Right ventricle myocardium superior (tissue), 1 donor: ENCODE results near the gene SNTG2. TPM values are rescaled to one million over a fixed set of nuclear protein-coding genes. Genes with fewer than 3 reads are reported as not detected.
A peak's percentile ranks its signal among the peaks of the same experiment; 100 is the strongest.
"Not testable (repeated sequence)": the region's sequence is repeated elsewhere in the genome, so short reads cannot be mapped to it uniquely, and the experiment has no call there.

Experiments
- ATAC-seq: fragments of 200-7000 bp; cut with Tn5 transposase; one replicate; pipeline ENCODE4 v1.9.1; 2020; ENCODE audit warnings: mild to moderate bottlenecking; ENCODE audit not compliant: poor library complexity
- DNase-seq: peaks from one replicate; pipeline ENCODE4 v3.0.0-alpha.2; 2020
- intact Hi-C: fragments of 100-400 bp; cut with DNase I; formaldehyde crosslinking; loops from one replicate; pipeline ENCODE4 v1.11.2; 2022
- total RNA-seq: library from RNA; stranded (reverse); fragmentation: NEBNext Ultra II Directional; extraction: Animal tissue kit (Norgen Biotek cat#: 25700); gene quantifications from one replicate; pipeline ENCODE4 v1.2.1, GENCODE V29; 2021
- donor health status: DM: no; HTN: yes; CAD: no; lungs with severe emphysema.

Gene SNTG2
- total RNA-seq, 1 donor from 2014 or later: 0.73 TPM

GRCh38 chr2:1071650-1072049 is 121.0 kb downstream of the SNTG2 start:
- ATAC-seq: no peak
- intact Hi-C loops: no loop called here

DNA sequence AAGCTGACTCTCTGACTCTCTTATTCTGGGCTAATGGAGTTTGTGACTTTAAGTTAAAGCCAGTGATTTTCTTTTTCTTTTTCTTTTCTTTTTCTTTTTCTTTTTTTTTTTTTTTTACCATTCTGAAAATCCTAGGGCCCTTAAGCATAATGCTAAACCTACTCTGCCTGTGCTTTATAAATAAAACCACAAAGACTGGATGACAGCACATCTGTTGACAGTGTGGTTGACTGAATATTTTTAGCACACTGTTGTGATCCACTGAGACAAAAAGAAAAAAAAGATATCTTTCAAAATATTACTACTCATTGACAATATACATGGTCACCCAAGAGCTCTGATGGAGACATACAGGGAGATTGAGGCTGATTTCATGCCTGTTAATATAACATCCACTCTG is 121.6 kb downstream of the SNTG2 start:
- intact Hi-C loops: no loop called here
- no peak for ATAC-seq
- no peak for DNase-seq

More at GRCh38 chr2:1071650-1072049, 121.0 kb downstream of the SNTG2 start:
- DNase-seq: no peak

GRCh38 chr2:1077911-1078310 is 127.3 kb downstream of the SNTG2 start:
- ATAC-seq: no peak
- no peak for DNase-seq
- intact Hi-C loops: no loop called here

DNA sequence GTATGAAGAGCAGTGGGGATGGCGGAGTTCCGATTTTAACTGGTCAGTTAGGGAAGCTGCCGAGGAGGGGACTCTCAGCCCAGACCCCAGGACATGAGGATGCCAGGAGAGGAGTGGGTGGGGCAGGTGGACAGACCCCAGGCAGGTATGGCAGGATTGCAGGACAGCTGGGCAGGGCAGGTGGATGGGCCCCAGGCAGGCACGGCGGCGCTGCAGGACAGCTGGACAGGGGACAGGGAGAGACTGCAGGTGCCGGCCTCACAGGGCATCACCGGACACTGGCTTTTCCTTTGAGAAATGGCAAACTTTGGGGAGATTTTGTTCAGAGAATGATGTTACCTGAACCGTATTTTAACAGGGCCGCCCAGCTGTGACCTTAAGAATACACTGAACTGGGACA is 127.7 kb downstream of the SNTG2 start:
- DNase-seq (no peak), ATAC-seq (no peak)
- intact Hi-C loops: no loop called here

DNA sequence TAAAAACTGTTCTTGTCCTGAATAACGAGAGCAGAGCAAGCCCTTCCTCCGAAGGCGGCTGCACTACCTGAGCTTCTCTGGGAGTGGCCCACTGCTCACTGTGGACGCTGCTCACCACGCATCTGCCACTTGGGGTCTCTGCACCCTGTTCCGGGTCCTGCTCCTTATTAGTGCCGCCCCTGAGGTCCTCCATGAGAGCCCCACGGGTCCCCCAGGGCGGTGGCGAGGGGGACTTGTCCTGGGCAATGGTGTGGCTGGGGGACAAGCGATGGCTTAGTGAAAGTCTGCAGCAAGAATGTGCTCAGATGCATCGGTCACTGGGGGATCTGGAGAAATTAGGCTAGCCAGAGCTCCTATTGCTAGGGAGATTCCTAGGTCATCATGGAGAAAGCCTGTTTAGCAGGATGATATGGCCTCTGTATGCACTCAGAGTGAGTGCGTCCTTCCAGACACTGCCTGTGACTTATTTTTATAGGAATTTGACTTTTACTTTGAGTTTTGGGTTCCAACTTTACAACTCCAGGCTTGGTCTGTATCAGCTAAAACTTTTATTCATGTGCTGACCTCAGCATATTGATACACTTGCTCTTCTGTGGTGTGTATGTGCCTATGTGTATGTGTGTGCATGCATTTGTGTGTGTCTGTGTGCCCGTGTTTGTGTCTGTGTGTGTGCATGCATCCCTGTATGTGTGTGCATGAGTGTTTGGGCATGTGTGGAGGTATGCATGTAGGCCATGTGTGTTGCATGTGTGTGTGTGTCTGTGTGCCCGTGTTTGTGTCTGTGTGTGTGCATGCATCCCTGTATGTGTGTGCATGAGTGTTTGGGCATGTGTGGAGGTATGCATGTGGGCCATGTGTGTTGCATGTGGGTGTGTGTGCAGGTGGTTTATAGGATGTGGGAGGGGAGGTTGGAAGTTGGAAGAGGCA is 129.5 kb downstream of the SNTG2 start:
- intact Hi-C loops: no loop called here
- no peak for ATAC-seq
- DNase-seq: no peak

- peak; percentile 68 for ATAC-seq
Observed at GRCh38 chr2:1081451-1082225, 131.0 kb downstream of the SNTG2 start.

GRCh38 chr2:1082456-1083205 is 132.0 kb downstream of the SNTG2 start:
- intact Hi-C loops: no loop called here
- DNase-seq: no peak
- no peak for ATAC-seq

More at GRCh38 chr2:1081451-1082225, 131.0 kb downstream of the SNTG2 start:
- intact Hi-C loops: no loop called here
- DNase-seq: peak; percentile 76

GRCh38 chr2:1088192-1088860 is 137.7 kb downstream of the SNTG2 start:
- intact Hi-C loops: no loop called here
- no peak for DNase-seq
- no peak for ATAC-seq

DNA sequence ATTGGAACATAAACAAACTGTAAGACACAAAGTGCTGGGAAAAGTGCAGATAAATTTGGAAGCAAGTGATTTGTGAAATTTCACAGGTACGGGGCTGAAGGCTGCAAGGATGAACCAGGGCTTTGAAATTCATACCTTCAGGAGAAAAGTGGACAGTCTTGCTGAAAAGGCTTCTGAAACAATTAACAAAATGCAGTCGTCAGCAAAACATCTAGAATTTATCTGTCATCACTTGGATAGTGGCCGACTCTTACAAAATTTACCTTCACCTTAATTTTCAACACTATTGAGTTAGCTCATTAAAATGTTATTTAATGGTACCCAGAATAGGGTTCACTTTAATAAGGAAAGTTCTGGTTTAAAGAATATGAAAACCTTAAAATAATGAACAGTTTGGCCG is 138.3 kb downstream of the SNTG2 start:
- ATAC-seq (no peak), DNase-seq (no peak)

GRCh38 chr2:1091895-1092585 is 141.4 kb downstream of the SNTG2 start:
- DNase-seq (no peak), ATAC-seq (no peak)
- intact Hi-C loops: no loop called here

More for the DNA sequence above, 138.3 kb downstream of the SNTG2 start:
- intact Hi-C loops: no loop called here

DNA sequence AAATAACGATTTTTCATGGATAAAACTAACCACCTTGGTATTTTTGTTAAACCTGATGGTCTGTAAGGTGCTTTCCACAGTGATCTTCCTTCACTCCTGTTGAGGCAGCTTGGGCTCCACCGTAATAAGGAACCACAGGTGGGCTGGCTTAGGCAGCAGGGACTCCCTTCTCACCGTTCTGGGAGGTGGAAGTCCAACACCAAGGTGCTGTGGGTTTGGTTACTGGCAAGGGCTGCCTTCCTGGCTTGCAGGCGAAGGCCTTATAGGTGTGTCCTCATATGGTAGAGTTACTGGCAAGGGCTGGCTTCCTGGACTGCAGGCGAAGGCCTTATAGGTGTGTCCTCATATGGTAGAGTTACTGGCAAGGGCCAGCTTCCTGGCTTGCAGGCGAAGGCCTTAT is 143.0 kb downstream of the SNTG2 start:
- ATAC-seq, DNase-seq, intact Hi-C loops: not testable (repeated sequence)

GRCh38 chr2:1097101-1097500 is 146.5 kb downstream of the SNTG2 start:
- ATAC-seq (no peak), DNase-seq (no peak)
- intact Hi-C loops: no loop called here

- ATAC-seq (no peak), DNase-seq (no peak)
- intact Hi-C loops: no loop called here
Observed at GRCh38 chr2:1099418-1099817, 148.8 kb downstream of the SNTG2 start.

- no peak for DNase-seq
- ATAC-seq: no peak
- intact Hi-C loops: no loop called here
Observed at GRCh38 chr2:1101011-1101782, 150.5 kb downstream of the SNTG2 start.

- no peak for DNase-seq
- intact Hi-C loops: no loop called here
- ATAC-seq: no peak
Observed at GRCh38 chr2:1101982-1102590, 151.4 kb downstream of the SNTG2 start.

GRCh38 chr2:1104364-1104763 is 153.7 kb downstream of the SNTG2 start:
- ATAC-seq (no peak), DNase-seq (no peak)
- intact Hi-C loops: no loop called here

DNA sequence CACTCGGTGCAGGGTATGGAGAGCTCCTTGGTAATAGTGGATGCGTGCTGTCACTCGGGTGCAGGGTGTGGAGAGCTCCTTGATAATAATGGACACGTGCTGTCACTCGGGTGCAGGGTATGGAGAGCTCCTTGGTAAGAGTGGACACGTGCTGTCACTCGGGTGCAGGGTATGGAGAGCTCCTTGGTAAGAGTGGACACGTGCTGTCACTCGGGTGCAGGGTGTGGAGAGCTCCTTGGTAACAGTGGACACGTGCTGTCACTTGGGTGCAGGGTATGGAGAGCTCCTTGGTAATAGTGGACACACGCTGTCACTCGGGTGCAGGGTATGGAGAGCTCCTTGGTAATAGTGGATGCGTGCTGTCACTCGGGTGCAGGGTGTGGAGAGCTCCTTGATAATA is 155.7 kb downstream of the SNTG2 start:
- intact Hi-C loops, ATAC-seq, DNase-seq: not testable (repeated sequence)
